T-helper 2 cell (primary cell): ENCODE measurements around the gene CARD19.

Experiments
- DNase-seq, 5 experiments: peaks; one replicate each; pipeline versions ENCODE4 v3.0.0 to v3.0.0-alpha.2; 2012 to 2022

Gene CARD19

GRCh38 chr9:93161786-93162562 lies 66.0 kb downstream of the CARD19 start:
- DNase-seq, result no peak
